B cell (primary cell): Measurements from ENCODE around the gene NOL3. TPM values are rescaled to one million over a fixed set of nuclear protein-coding genes. Genes with fewer than 3 reads are reported as not detected.

Experiments
- ATAC-seq: fragments of 200-7000 bp; cut with Tn5 transposase; one replicate; pipeline ENCODE4 v1.10.0; 2021; ENCODE audit warnings: low read depth, mild to moderate bottlenecking, moderate number of reproducible peaks, moderate library complexity
- CTCF ChIA-PET: fragments of 350-600 bp; sonication (Branson Sonifier 250); formaldehyde crosslinking; loops from one replicate; lab custom pipeline; 2021; ENCODE audit warnings: antibody characterized with exemption, inconsistent platforms; lab: Charles Lee
- POLR2A ChIA-PET: fragments of 350-600 bp; sonication (Branson Sonifier 250); formaldehyde crosslinking; loops from one replicate; lab custom pipeline; 2021; ENCODE audit warnings: antibody characterized with exemption; lab: Charles Lee
- DNase-seq: peaks from one replicate; pipeline ENCODE4 v3.0.0; 2013
- H2AFZ ChIP-seq: 2 replicates; pipeline ENCODE4 v1.6.1; 2012; ENCODE audit warnings: mild to moderate bottlenecking, low read depth, low read length; ENCODE audit not compliant: insufficient read depth, poor library complexity, severe bottlenecking
- H3K27ac ChIP-seq, 2 donors: 1 replicate in 1 of 2; 2 replicates in 1 of 2; pipeline ENCODE4 v1.5.1; 2012 to 2013; ENCODE audit warnings: low read length in 2 of 2, mild to moderate bottlenecking in 2 of 2, moderate library complexity in 1 of 2
- H3K27me3 ChIP-seq, 4 experiments: fragments of 200-600 bp in 1 of 4; sonication (generic) in 1 of 4; replicated peaks in 1 of 4; 1 replicate in 2 of 4; 2 replicates in 2 of 4; pipeline versions ENCODE4 v1.6.1 to v1.7.0; 2013 to 2016; ENCODE audit warnings: low read length in 3 of 4, mild to moderate bottlenecking in 2 of 4, mixed read lengths in 1 of 4, moderate library complexity in 1 of 4; ENCODE audit not compliant: insufficient read depth in 4 of 4, control insufficient read depth in 3 of 4; ENCODE audit errors: control extremely low read depth in 1 of 4
- H3K36me3 ChIP-seq, 2 experiments: replicated peaks in 1 of 2; 1 replicate in 1 of 2; 2 replicates in 1 of 2; pipeline versions ENCODE4 v1.6.1 to v1.7.1; 2013; ENCODE audit warnings: low read length in 1 of 2; ENCODE audit not compliant: insufficient read depth in 2 of 2, control insufficient read depth in 1 of 2; ENCODE audit errors: control extremely low read depth in 1 of 2, extremely low read depth in 1 of 2
- H3K4me1 ChIP-seq, 2 donors: fragments of 200-600 bp in 1 of 2; sonication (generic) in 1 of 2; 1 replicate in 1 of 2; 2 replicates in 1 of 2; pipeline versions ENCODE4 v1.5.1 to v1.6.1; 2013 to 2017; ENCODE audit warnings: low read length in 2 of 2; ENCODE audit not compliant: control insufficient read depth in 2 of 2, insufficient read depth in 2 of 2
- H3K4me2 ChIP-seq: replicated peaks from 2 replicates; pipeline ENCODE3; 2012; ENCODE audit warnings: mild to moderate bottlenecking, low read depth, low read length; ENCODE audit not compliant: poor library complexity, severe bottlenecking
- H3K4me3 ChIP-seq, 5 experiments: fragments of 200-600 bp in 1 of 5; sonication (generic) in 1 of 5; 1 replicate in 3 of 5; 2 replicates in 2 of 5; pipeline versions ENCODE4 v1.5.1 to v1.7.0; 2011 to 2016; ENCODE audit warnings: low read length in 4 of 5, mild to moderate bottlenecking in 4 of 5, low read depth in 2 of 5, control low read depth in 1 of 5, moderate library complexity in 1 of 5; ENCODE audit not compliant: insufficient read depth in 1 of 5; ENCODE audit errors: control extremely low read depth in 1 of 5, extremely low read depth in 1 of 5
- H3K79me2 ChIP-seq: fragments of 200-600 bp; sonication (generic); one replicate; pipeline ENCODE4 v1.6.0; 2016; ENCODE audit warnings: low read length; ENCODE audit not compliant: control insufficient read depth, insufficient read depth
- H3K9ac ChIP-seq: fragments of 200-600 bp; sonication (generic); 2 replicates; pipeline ENCODE4 v1.6.1; 2017; ENCODE audit warnings: mild to moderate bottlenecking, low read length, moderate library complexity
- H3K9me3 ChIP-seq, 3 donors: one replicate each; pipeline versions ENCODE4 v1.6.1 to v1.7.1; 2013; ENCODE audit warnings: low read length in 2 of 3; ENCODE audit not compliant: control insufficient read depth in 2 of 3, insufficient read depth in 1 of 3; ENCODE audit errors: control extremely low read depth in 1 of 3
- H4K20me1 ChIP-seq: 2 replicates; pipeline ENCODE4 v1.6.0; 2012; ENCODE audit warnings: mild to moderate bottlenecking, low read length; ENCODE audit not compliant: insufficient read depth, control insufficient read depth, poor library complexity, severe bottlenecking
- H3K27ac Mint-ChIP-seq: one replicate; pipeline ENCODE4 v1.8.0; 2021; ENCODE audit warnings: mixed read lengths
- H3K27me3 Mint-ChIP-seq: one replicate; pipeline ENCODE4 v1.8.0; 2021; ENCODE audit warnings: mixed read lengths
- H3K4me1 Mint-ChIP-seq: one replicate; pipeline ENCODE4 v1.8.0; 2021; ENCODE audit warnings: mixed read lengths
- H3K4me3 Mint-ChIP-seq: one replicate; pipeline ENCODE4 v1.8.0; 2021; ENCODE audit warnings: mixed read lengths
- H3K9me3 Mint-ChIP-seq: one replicate; pipeline ENCODE4 v1.8.0; 2022; ENCODE audit warnings: mixed read lengths; ENCODE audit not compliant: insufficient read depth
- EZH2 ChIP-seq: IDR thresholded peaks from 2 replicates; pipeline ENCODE4 v1.6.1; 2012; ENCODE audit warnings: borderline replicate concordance, low read depth, mild to moderate bottlenecking, moderate library complexity, low read length; ENCODE audit not compliant: insufficient read depth, poor library complexity, severe bottlenecking
- WGBS: methylation state at CpG from one replicate; pipeline ENCODE4 v1.1.5; 2013; ENCODE audit warnings: missing lambda C conversion rate; ENCODE audit not compliant: insufficient coverage; 5-methylcytosine and 5-hydroxymethylcytosine counted together
- intact Hi-C: fragments of 100-400 bp; cut with micrococcal nuclease; formaldehyde crosslinking; loops from one replicate; pipeline ENCODE4 v1.10.0; 2022
- polyA plus RNA-seq: library from polyadenylated mRNA; depleted of rRNA; stranded (reverse); fragments of >200 nt; gene quantifications from 2 replicates; pipeline ENCODE4 v1.2.3, GENCODE V29; 2012
- total RNA-seq, 2 donors: library from RNA; stranded (reverse); fragments of 120-200 nt in 1 of 2; gene quantifications; 1 replicate in 1 of 2; 2 replicates in 1 of 2; pipeline versions ENCODE4 v1.2.3 to v1.2.4, GENCODE V29; 2013 to 2022
- TF ChIP-seq, protein P1 (sequence below): fragments of 200-600 bp; IDR thresholded peaks from one replicate; pipeline ENCODE4 v1.8.0; 2022; ENCODE audit warnings: antibody characterized with exemption, mild to moderate bottlenecking

Gene NOL3
- total and polyA plus RNA-seq, 2 donors (not counting 1 experiment from before 2014, with no cell fraction given) = 0.60 to 0.96 TPM

DNA sequence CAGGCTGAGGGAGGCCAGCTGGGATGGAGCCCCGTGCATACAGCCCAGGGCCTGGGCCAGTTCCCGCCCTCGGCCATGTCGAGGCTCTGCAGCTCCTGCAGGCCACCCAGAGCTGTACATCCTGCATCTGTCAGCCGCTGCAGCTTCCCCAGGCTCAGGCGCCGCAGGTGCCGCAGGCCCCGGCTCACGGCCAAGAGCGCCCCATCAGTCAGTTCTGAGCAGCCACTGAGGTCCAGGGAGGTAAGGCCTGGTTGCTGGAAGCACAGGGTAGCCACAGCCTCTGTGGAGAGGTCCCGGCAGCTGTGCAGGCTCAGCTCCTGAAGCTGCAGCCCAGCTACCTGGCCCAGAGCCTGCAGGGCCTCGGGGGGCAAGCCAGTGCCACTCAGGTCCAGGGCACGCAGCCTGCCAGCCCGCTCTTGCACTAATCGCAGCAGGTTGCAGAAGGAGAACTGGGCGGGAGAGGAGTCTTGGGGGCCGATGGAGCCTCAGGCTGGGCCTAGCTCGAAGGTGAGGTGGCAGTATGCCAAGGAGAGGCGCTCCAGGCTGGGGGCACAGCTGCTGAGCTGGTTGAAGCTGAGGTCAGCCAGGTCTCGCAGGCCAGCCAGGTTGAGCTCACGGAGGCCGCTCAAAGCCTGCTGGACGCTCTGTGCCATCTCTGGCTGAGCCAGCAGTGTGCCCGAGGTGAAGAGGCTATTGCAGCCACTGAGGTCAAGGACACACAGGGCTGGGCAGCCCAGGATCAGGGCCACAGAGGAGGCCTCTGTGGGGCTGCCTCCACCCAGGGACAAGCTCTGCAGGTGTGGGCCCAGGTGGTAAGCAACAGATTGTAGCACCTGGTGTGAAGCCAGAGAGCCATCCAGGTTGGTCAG, 40.0 kb downstream of the NOL3 start:
- no peak overlapping the region for H3K27ac Mint-ChIP-seq
- intact Hi-C loops = no loop called here
- Histone ChIP-seq H3K9ac (no peak overlapping the region), H2AFZ (no peak overlapping the region), H3K27me3 (no peaks in the 10 kb centered on the region), H3K36me3 (no peaks in the 10 kb centered on the region), H3K4me3 (no peak overlapping the region), H3K27ac (no peak overlapping the region), H3K4me2 (no peak overlapping the region), H4K20me1 (no peaks in the 10 kb centered on the region), H3K79me2 (no peaks in the 10 kb centered on the region), H3K9me3 (no peaks in the 10 kb centered on the region), H3K4me1 (no peaks in the 10 kb centered on the region)
- ChIA-PET POLR2A (no interaction called here), CTCF (interaction anchor here (1.1 kb wide), 1 partner anchor 12 kb away, joined by 3 read pairs; no protein-coding TSS in a partner anchor)
- H3K27me3 Mint-ChIP-seq = no peaks in the 10 kb centered on the region
- no peak overlapping the region for H3K4me3 Mint-ChIP-seq
- TF ChIP-seq, protein P1, sequence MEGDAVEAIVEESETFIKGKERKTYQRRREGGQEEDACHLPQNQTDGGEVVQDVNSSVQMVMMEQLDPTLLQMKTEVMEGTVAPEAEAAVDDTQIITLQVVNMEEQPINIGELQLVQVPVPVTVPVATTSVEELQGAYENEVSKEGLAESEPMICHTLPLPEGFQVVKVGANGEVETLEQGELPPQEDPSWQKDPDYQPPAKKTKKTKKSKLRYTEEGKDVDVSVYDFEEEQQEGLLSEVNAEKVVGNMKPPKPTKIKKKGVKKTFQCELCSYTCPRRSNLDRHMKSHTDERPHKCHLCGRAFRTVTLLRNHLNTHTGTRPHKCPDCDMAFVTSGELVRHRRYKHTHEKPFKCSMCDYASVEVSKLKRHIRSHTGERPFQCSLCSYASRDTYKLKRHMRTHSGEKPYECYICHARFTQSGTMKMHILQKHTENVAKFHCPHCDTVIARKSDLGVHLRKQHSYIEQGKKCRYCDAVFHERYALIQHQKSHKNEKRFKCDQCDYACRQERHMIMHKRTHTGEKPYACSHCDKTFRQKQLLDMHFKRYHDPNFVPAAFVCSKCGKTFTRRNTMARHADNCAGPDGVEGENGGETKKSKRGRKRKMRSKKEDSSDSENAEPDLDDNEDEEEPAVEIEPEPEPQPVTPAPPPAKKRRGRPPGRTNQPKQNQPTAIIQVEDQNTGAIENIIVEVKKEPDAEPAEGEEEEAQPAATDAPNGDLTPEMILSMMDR = no peak
- TF ChIP-seq EZH2 = no peak
- no peak for DNase-seq
- no peaks in the 10 kb centered on the region for H3K9me3 Mint-ChIP-seq
- no peaks in the 10 kb centered on the region for H3K4me1 Mint-ChIP-seq
- ATAC-seq = no peak
- WGBS = 93% methylated on average over 25 of the region's 25 CpGs

DNA sequence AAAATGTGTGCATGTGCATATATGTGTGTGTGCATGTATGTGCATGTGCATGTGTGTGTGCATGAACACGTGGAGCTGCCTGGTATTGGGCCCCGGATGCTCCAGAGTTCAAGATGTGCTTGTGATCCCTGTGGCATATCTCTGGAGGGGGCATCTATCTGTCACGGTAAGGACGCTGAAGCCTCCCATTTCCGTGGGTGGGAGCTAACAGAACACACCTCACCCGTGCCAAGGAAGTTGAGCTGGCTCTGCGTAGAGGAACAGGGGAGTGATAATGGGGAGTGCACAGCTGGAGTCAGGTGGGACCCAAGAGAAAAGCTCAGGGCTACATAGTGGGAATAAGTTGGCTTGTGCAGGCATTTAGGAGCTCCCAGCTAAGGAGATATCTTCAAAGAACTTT, 41.3 kb downstream of the NOL3 start:
- Histone ChIP-seq H3K9ac (no peak overlapping the region), H3K4me2 (no peak overlapping the region), H3K9me3 (no peaks in the 10 kb centered on the region), H3K27me3 (no peaks in the 10 kb centered on the region), H3K4me3 (no peak overlapping the region), H3K36me3 (no peaks in the 10 kb centered on the region), H2AFZ (no peak overlapping the region), H3K4me1 (no peaks in the 10 kb centered on the region), H4K20me1 (no peaks in the 10 kb centered on the region), H3K27ac (no peak overlapping the region), H3K79me2 (no peaks in the 10 kb centered on the region)
- DNase-seq (no peak), ATAC-seq (no peak)
- 98% methylated on average over 7 of the region's 7 CpGs for WGBS
- intact Hi-C loops = no loop called here
- ChIA-PET CTCF (no interaction called here), POLR2A (interaction anchor here (0.7 kb wide), 1 partner anchor 186 kb away, joined by 3 read pairs; no protein-coding TSS in a partner anchor)
- Mint-ChIP-seq H3K27ac (no peak overlapping the region), H3K9me3 (no peaks in the 10 kb centered on the region), H3K27me3 (no peaks in the 10 kb centered on the region), H3K4me1 (no peaks in the 10 kb centered on the region), H3K4me3 (no peak overlapping the region)
- no peak for TF ChIP-seq EZH2
- TF ChIP-seq, protein P1 = no peak
